Peyer's patch (tissue), 4 donors: ENCODE measurements around the gene SH3BGRL2. TPM values are rescaled to one million over a fixed set of nuclear protein-coding genes. Genes with fewer than 3 reads are reported as not detected.

Experiments
- DNase-seq, 3 donors: peaks; one replicate each; pipeline ENCODE4 v3.0.0-alpha.2; 2017 to 2019
- H3K27ac ChIP-seq, 4 donors: fragments of 200-600 bp; sonication (generic); one replicate each; pipeline ENCODE4 v1.5.1; 2016 to 2019
- H3K27me3 ChIP-seq, 2 donors: fragments of 200-600 bp; sonication (generic); one replicate each; pipeline ENCODE4 v1.5.1; 2019
- H3K36me3 ChIP-seq, 3 donors: fragments of 200-600 bp; sonication (generic); one replicate each; pipeline ENCODE4 v1.5.1; 2016 to 2019
- H3K4me1 ChIP-seq, 4 donors: fragments of 200-600 bp; sonication (generic); one replicate each; pipeline ENCODE4 v1.5.1; 2016 to 2019
- H3K4me3 ChIP-seq, 4 donors: fragments of 200-600 bp; sonication (generic); 1 replicate in 3 of 4; 2 replicates in 1 of 4; pipeline ENCODE4 v1.5.1; 2016 to 2019; ENCODE audit warnings: mild to moderate bottlenecking in 1 of 4
- H3K9me3 ChIP-seq, 4 donors: fragments of 200-600 bp; sonication (generic); one replicate each; pipeline ENCODE4 v1.5.1; 2016 to 2019; ENCODE audit warnings: mild to moderate bottlenecking in 1 of 4
- CTCF ChIP-seq, 6 experiments: fragments of 450-650 bp in 4 of 6; fragments of 200-600 bp in 2 of 6; sonication (generic) in 1 of 6; IDR thresholded peaks; one replicate each; pipeline ENCODE4 v1.5.1; 2017 to 2019; ENCODE audit warnings: antibody characterized with exemption in 6 of 6, mild to moderate bottlenecking in 3 of 6, moderate library complexity in 1 of 6
- POLR2A ChIP-seq, 2 donors: fragments of 450-650 bp; IDR thresholded peaks; one replicate each; pipeline ENCODE4 v1.5.1; 2017; ENCODE audit warnings: antibody characterized with exemption in 2 of 2, mild to moderate bottlenecking in 2 of 2, moderate library complexity in 2 of 2
- total RNA-seq, 4 donors: library from RNA; depleted of rRNA; stranded (reverse); fragments of >200 nt; gene quantifications; one replicate each; pipeline ENCODE4 v1.1.0, GENCODE V29; 2016

SH3BGRL2 gene
- total RNA-seq, 4 donors from 2014 or later, result 54.5 to 114 (median 84.8) TPM

- no peak overlapping the region for H3K27ac ChIP-seq
- H3K27me3 ChIP-seq, result no peaks in the 10 kb centered on the region
- H3K36me3 ChIP-seq, result no peaks in the 10 kb centered on the region
- H3K9me3 ChIP-seq, result no peaks in the 10 kb centered on the region
- TF ChIP-seq CTCF (IDR thresholded peaks at IDR 0.05), result no peak
- TF ChIP-seq POLR2A (IDR thresholded peaks at IDR 0.05), result no peak
- peaks cover 0 to 9% (median 0%) of the 10 kb centered on the region in 4 donors for H3K4me1 ChIP-seq
- no peak overlapping the region for H3K4me3 ChIP-seq
- DNase-seq, result no peak
Observed at GRCh38 chr6:79635232-79635543, 4.1 kb downstream of the SH3BGRL2 start.

GRCh38 chr6:79636673-79637072, 5.5 kb downstream of the SH3BGRL2 start:
- Histone ChIP-seq H3K36me3 (no peaks in the 10 kb centered on the region), H3K27me3 (no peaks in the 10 kb centered on the region)
- TF ChIP-seq POLR2A (IDR thresholded peaks at IDR 0.05) (no peak), CTCF (IDR thresholded peaks at IDR 0.05) (no peak)

DNA sequence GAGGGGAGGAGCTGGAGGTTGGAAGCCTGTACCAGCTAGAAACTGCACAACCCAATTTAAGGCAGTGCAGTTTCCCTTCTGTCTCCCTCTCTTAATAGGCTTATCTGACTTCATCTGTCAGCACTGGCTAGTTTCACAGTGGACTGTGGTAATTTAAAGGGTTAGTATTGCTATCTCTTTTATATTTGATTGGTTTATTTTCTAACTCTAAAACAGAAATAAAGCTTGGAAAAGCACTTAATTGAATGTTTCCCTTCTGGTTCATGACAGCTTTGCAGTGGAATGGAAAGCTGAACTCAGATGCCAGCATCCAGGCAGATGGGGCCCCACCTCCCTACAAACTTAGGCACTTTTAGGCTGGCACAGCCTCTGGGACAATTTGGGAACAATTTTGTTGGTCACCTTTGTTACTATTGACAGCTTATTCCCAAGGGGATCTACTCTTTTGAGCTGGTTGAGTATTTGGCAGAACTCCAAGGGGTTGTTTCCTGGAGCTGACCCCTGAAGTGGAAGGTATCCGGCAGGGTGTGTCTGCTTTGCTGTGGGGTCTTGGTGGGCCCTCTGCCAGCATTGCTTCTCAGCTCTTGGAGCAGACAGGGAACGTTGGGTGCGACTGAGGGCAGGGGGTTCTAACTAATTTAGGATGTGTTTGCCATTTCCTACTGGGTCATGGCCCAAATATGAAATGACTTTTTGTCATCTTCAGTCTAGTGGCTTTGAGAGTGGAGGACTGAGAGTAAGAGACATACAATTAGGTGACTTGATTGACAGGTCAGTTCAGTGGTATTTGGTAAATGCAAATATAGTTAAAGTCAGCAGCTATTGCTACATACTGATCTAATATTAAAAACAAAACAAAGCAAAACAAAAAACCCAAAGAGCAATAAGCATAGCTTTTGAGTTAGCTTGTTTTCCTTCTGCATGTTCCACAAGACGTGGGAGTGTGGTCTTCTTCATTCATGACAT, 9.3 kb downstream of the SH3BGRL2 start:
- no peaks in the 10 kb centered on the region for H3K36me3 ChIP-seq
- DNase-seq, result no peak
- H3K9me3 ChIP-seq, result no peaks in the 10 kb centered on the region
- no peaks in the 10 kb centered on the region for H3K4me1 ChIP-seq
- no peak for TF ChIP-seq POLR2A (IDR thresholded peaks at IDR 0.05)
- no peak for TF ChIP-seq CTCF (IDR thresholded peaks at IDR 0.05)
- H3K27ac ChIP-seq, result no peak overlapping the region
- H3K4me3 ChIP-seq, result no peak overlapping the region
- no peaks in the 10 kb centered on the region for H3K27me3 ChIP-seq

More at GRCh38 chr6:79636673-79637072, 5.5 kb downstream of the SH3BGRL2 start:
- H3K9me3 ChIP-seq, result no peaks in the 10 kb centered on the region
- no peak overlapping the region for H3K4me3 ChIP-seq
- no peak for DNase-seq
- peaks cover 0 to 4% (median 0%) of the 10 kb centered on the region in 4 donors for H3K4me1 ChIP-seq
- H3K27ac ChIP-seq, result no peak overlapping the region

- Histone ChIP-seq H3K36me3 (no peaks in the 10 kb centered on the region), H3K4me1 (peaks cover 0 to 9% (median 0%) of the 10 kb centered on the region in 4 donors), H3K4me3 (no peak overlapping the region), H3K9me3 (no peaks in the 10 kb centered on the region), H3K27me3 (no peaks in the 10 kb centered on the region), H3K27ac (no peak overlapping the region)
- DNase-seq, result no peak
- TF ChIP-seq CTCF (IDR thresholded peaks at IDR 0.05) (no peak), POLR2A (IDR thresholded peaks at IDR 0.05) (no peak)
Observed at GRCh38 chr6:79646006-79646405, 14.9 kb downstream of the SH3BGRL2 start.

GRCh38 chr6:79646561-79646960, 15.4 kb downstream of the SH3BGRL2 start:
- Histone ChIP-seq H3K27ac (no peak overlapping the region), H3K9me3 (no peaks in the 10 kb centered on the region), H3K4me1 (peaks cover 0 to 9% (median 0%) of the 10 kb centered on the region in 4 donors), H3K36me3 (no peaks in the 10 kb centered on the region), H3K4me3 (no peak overlapping the region), H3K27me3 (no peaks in the 10 kb centered on the region)
- no peak for DNase-seq
- TF ChIP-seq CTCF (IDR thresholded peaks at IDR 0.05), result no peak
- no peak for TF ChIP-seq POLR2A (IDR thresholded peaks at IDR 0.05)
